SK-N-SH (cell line): ENCODE data around the gene CAPSL. TPM values are rescaled to one million over a fixed set of nuclear protein-coding genes. Genes with fewer than 3 reads are reported as not detected.
"Not testable (repeated sequence)": the region's sequence is repeated elsewhere in the genome, so short reads cannot be mapped to it uniquely, and the experiment has no call there.

Experiments
- CTCF ChIA-PET: fragments of 300-600, 350-600 bp; formaldehyde crosslinking; extraction: SDS; loops from one replicate; lab custom pipeline; 2021; lab: Yijun Ruan, JAX
- POLR2A ChIA-PET: fragments of 350-600 bp; sonication (Branson Sonifier 250); formaldehyde crosslinking; extraction: SDS; loops from one replicate; lab custom pipeline; 2020; ENCODE audit warnings: antibody characterized with exemption, inconsistent platforms; lab: Yijun Ruan, JAX
- DNase-seq: peaks from one replicate; pipeline ENCODE4 v3.0.0; 2012
- H2AFZ ChIP-seq: fragments of 200-600 bp; sonication (generic); 2 replicates; pipeline ENCODE4 v1.8.1; 2016; ENCODE audit warnings: antibody characterized with exemption, mild to moderate bottlenecking, low read depth
- H3F3A ChIP-seq: fragments of 200-600 bp; sonication (generic); replicated peaks from 2 replicates; pipeline ENCODE3; 2016; ENCODE audit warnings: antibody characterized with exemption, mild to moderate bottlenecking; ENCODE audit not compliant: insufficient read depth
- H3K27ac ChIP-seq, 2 experiments: fragments of 200-500 bp in 1 of 2; fragments of 200-600 bp in 1 of 2; sonication (Bioruptor generic) in 1 of 2; sonication (generic), shearing (Covaris generic) in 1 of 2; 2 replicates each; pipeline versions ENCODE4 v1.5.1 to v1.6.1; 2014 to 2016; ENCODE audit warnings: low read depth in 2 of 2, inconsistent platforms in 1 of 2, low read length in 1 of 2, mild to moderate bottlenecking in 1 of 2, mixed read lengths in 1 of 2
- H3K27me3 ChIP-seq: fragments of 200-600 bp; sonication (generic), shearing (Covaris generic); 2 replicates; pipeline ENCODE4 v1.6.1; 2016; ENCODE audit warnings: mixed run types; ENCODE audit not compliant: insufficient read depth
- H3K36me3 ChIP-seq, 2 experiments: fragments of 200-500 bp in 1 of 2; fragments of 200-600 bp in 1 of 2; sonication (Bioruptor generic) in 1 of 2; sonication (generic) in 1 of 2; replicated peaks in 1 of 2; 2 replicates each; pipeline versions ENCODE3 to v1.5.1; 2014 to 2016; ENCODE audit warnings: low read length in 1 of 2, mild to moderate bottlenecking in 1 of 2; ENCODE audit not compliant: insufficient read depth in 2 of 2, control insufficient read depth in 1 of 2
- H3K4me1 ChIP-seq, 2 experiments: fragments of 200-500 bp in 1 of 2; fragments of 200-600 bp in 1 of 2; sonication (Bioruptor generic) in 1 of 2; sonication (generic), shearing (Covaris generic) in 1 of 2; 2 replicates each; pipeline versions ENCODE4 v1.5.1 to v1.6.1; 2014 to 2016; ENCODE audit warnings: low read depth in 1 of 2, low read length in 1 of 2, mixed run types in 1 of 2; ENCODE audit not compliant: insufficient read depth in 2 of 2, control insufficient read depth in 1 of 2
- H3K4me2 ChIP-seq: fragments of 200-600 bp; sonication (generic), shearing (Covaris generic); 2 replicates; pipeline ENCODE4 v1.6.1; 2017; ENCODE audit warnings: mixed run types
- H3K4me3 ChIP-seq, 2 experiments: fragments of 200-500 bp in 1 of 2; fragments of 200-600 bp in 1 of 2; sonication (Bioruptor generic) in 1 of 2; sonication (generic), shearing (Covaris generic) in 1 of 2; 2 replicates each; pipeline versions ENCODE4 v1.5.1 to v1.8.1; 2014 to 2016; ENCODE audit warnings: low read depth in 2 of 2, inconsistent platforms in 1 of 2, low read length in 1 of 2, mild to moderate bottlenecking in 1 of 2, mixed read lengths in 1 of 2, moderate library complexity in 1 of 2
- H3K79me2 ChIP-seq: fragments of 200-600 bp; sonication (generic); 2 replicates; pipeline ENCODE4 v1.8.1; 2017; ENCODE audit warnings: mild to moderate bottlenecking; ENCODE audit not compliant: insufficient read depth
- H3K9ac ChIP-seq: fragments of 200-600 bp; sonication (generic); 2 replicates; pipeline ENCODE4 v1.6.1; 2017; ENCODE audit warnings: mixed run types
- H3K9me2 ChIP-seq: fragments of 200-600 bp; sonication (generic); 2 replicates; pipeline ENCODE4 v1.6.1; 2017; ENCODE audit warnings: mixed run types
- H3K9me3 ChIP-seq: fragments of 200-600 bp; sonication (generic); 2 replicates; pipeline ENCODE4 v1.6.1; 2017; ENCODE audit warnings: mixed run types, mild to moderate bottlenecking, moderate library complexity
- H4K20me1 ChIP-seq: fragments of 200-600 bp; sonication (generic); 2 replicates; pipeline ENCODE4 v1.6.1; 2017; ENCODE audit warnings: mild to moderate bottlenecking, mixed run types; ENCODE audit not compliant: insufficient read depth
- GABPA ChIP-seq: IDR thresholded peaks from 2 replicates; pipeline ENCODE4 v1.4.0; 2012; ENCODE audit warnings: low read depth, mild to moderate bottlenecking
- JUND ChIP-seq: IDR thresholded peaks from 2 replicates; pipeline ENCODE4 v1.4.0; 2012
- MEF2A ChIP-seq: IDR thresholded peaks from 2 replicates; pipeline ENCODE4 v1.4.0; 2012; ENCODE audit warnings: low read depth, borderline replicate concordance
- NFIC ChIP-seq: IDR thresholded peaks from 2 replicates; pipeline ENCODE4 v1.4.0; 2012; ENCODE audit warnings: borderline replicate concordance
- NRF1 ChIP-seq: IDR thresholded peaks from 2 replicates; pipeline ENCODE4 v1.6.1; 2012; ENCODE audit warnings: low read depth, mild to moderate bottlenecking, low read length
- RCOR1 ChIP-seq: fragments of 150-350 bp; IDR thresholded peaks from 2 replicates; pipeline ENCODE4 v1.6.1; 2017; ENCODE audit warnings: antibody characterized with exemption, low read length
- SIN3A ChIP-seq: IDR thresholded peaks from 2 replicates; pipeline ENCODE4 v1.6.1; 2012; ENCODE audit warnings: low read depth, mild to moderate bottlenecking, low read length, moderate library complexity, borderline replicate concordance
- TCF12 ChIP-seq: IDR thresholded peaks from 2 replicates; pipeline ENCODE4 v1.4.0; 2012
- WGBS: methylation state at CpG from one replicate; pipeline ENCODE4 v1.1.6; 2017; ENCODE audit warnings: low lambda C conversion rate; 5-methylcytosine and 5-hydroxymethylcytosine counted together
- polyA plus RNA-seq, 3 experiments: library from polyadenylated mRNA; depleted of rRNA; stranded (reverse); fragments of >200 nt; gene quantifications; 2 replicates each; pipeline ENCODE4 v1.2.3, GENCODE V29; 2012
- small RNA-seq, 7 experiments: library from RNA; depleted of rRNA; stranded (forward); fragments of <200 nt; gene quantifications; one replicate each; pipeline ENCODE3, GENCODE V24; 2012
- TF ChIP-seq, protein P1 (sequence below): fragments of 150-350 bp; IDR thresholded peaks from 2 replicates; pipeline ENCODE4 v1.6.1; 2016; ENCODE audit warnings: mild to moderate bottlenecking, low read depth, low read length

The CAPSL gene
- polyA plus RNA-seq, 1 of the 3 experiments (the other 2 are of a cell fraction), result 0.23 TPM

DNA sequence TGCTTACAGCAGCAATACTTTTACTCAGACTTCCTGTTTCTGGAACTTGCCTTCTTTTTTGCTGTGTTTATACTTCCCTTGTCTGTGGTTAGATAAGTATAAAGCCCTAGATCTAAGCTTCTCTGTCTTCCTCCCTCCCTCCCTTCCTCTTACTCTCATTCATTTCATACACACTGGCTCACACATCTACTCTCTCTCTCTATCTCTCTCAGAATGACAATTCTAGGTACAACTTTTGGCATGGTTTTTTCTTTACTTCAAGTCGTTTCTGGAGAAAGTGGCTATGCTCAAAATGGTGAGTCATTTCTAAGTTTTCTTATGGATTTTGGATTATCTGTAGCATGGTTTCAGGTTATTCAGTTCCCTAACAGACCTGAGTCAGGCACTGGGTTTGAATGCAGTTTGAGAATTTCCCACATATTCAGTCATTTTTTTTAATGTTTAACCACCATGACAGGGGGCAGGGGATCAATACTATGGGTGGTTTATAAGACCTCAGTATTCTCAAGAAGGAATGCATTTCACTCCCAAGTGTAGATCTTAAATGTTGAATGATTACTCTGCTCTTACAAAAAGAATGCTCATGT, 81.6 kb downstream of the CAPSL start, which contains the start of gene IL7R:
TSS of gene IL7R (plus strand) at position 127 of the 587 bp plus-strand sequence. CDS start at position 214, 87 bp downstream.
- Histone ChIP-seq H3K27ac (peak within 1 kb of the TSS; percentile 34 to 87; a peak in 3 of 4 replicates), H3K4me3 (peak within 1 kb of the TSS in 1 of 2 experiments; percentile 13; a peak in 2 of 4 replicates), H3K9ac (peak within 1 kb of the TSS; percentile 46; the same call in 1 of the 2 replicates), H4K20me1 (no peaks in the 10 kb centered on the region), H3K4me2 (peak within 1 kb of the TSS; percentile 61; the same call in 1 of the 2 replicates), H3K36me3 (no peaks in the 10 kb centered on the region), H3K79me2 (peaks cover 6% of the 10 kb centered on the region; the same call in 1 of the 2 replicates), H3K9me2 (no peaks in the 10 kb centered on the region), H3K4me1 (peaks cover 0 to 44% of the 10 kb centered on the region in 2 experiments; a peak in 3 of 4 replicates), H3K9me3 (no peaks in the 10 kb centered on the region), H3K27me3 (no peaks in the 10 kb centered on the region), H2AFZ (peak within 1 kb of the TSS; percentile 66), H3F3A (peaks cover 21% of the 10 kb centered on the region)
- WGBS, result 0% methylated on average over 1 of the region's 1 CpG
- TF ChIP-seq TCF12 (no peak), SIN3A (no peak), GABPA (no peak), NRF1 (no peak), NFIC (no peak), JUND (no peak), RCOR1 (no peak), MEF2A (no peak)
- TF ChIP-seq, protein P1, sequence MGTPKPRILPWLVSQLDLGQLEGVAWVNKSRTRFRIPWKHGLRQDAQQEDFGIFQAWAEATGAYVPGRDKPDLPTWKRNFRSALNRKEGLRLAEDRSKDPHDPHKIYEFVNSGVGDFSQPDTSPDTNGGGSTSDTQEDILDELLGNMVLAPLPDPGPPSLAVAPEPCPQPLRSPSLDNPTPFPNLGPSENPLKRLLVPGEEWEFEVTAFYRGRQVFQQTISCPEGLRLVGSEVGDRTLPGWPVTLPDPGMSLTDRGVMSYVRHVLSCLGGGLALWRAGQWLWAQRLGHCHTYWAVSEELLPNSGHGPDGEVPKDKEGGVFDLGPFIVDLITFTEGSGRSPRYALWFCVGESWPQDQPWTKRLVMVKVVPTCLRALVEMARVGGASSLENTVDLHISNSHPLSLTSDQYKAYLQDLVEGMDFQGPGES, result no peak
- ChIA-PET CTCF (no interaction called here), POLR2A (no interaction called here)
- no peak for DNase-seq

GRCh38 chr5:35856186-35856764, 82.1 kb downstream of the CAPSL start:
- H4K20me1 ChIP-seq, H3K9me2 ChIP-seq, H3K79me2 ChIP-seq, H3K27me3 ChIP-seq, H3K9me3 ChIP-seq, DNase-seq, H3K4me3 ChIP-seq, H3K36me3 ChIP-seq, POLR2A ChIA-PET: not testable (repeated sequence)
- H3K4me1 ChIP-seq, result peaks cover 0 to 49% of the 10 kb centered on the region in 2 experiments; a peak in 3 of 4 replicates
- H2AFZ ChIP-seq, result peak overlapping the region; percentile 66; the same call in 1 of the 2 replicates
- H3F3A ChIP-seq, result peaks cover 19% of the 10 kb centered on the region
- CTCF ChIA-PET, result interaction anchor here (0.6 kb wide), 1 partner anchor 29 kb away, joined by 3 read pairs; no protein-coding TSS in a partner anchor
- H3K9ac ChIP-seq, result peak overlapping the region; percentile 46; the same call in 1 of the 2 replicates
- H3K4me2 ChIP-seq, result peak overlapping the region; percentile 61; the same call in 1 of the 2 replicates
- 88% methylated on average over 5 of the region's 5 CpGs for WGBS
- peak overlapping the region in 1 of 2 experiments; percentile 87; a peak in 2 of 4 replicates for H3K27ac ChIP-seq

- peaks cover 6% of the 10 kb centered on the region; the same call in 1 of the 2 replicates for H3K79me2 ChIP-seq
- peaks cover 18% of the 10 kb centered on the region for H3F3A ChIP-seq
- no peaks in the 10 kb centered on the region for H3K9me2 ChIP-seq
- DNase-seq, result no peak
- no peak overlapping the region for H3K27ac ChIP-seq
- peaks cover 0 to 48% of the 10 kb centered on the region in 2 experiments; a peak in 3 of 4 replicates for H3K4me1 ChIP-seq
- 68% methylated on average over 1 of the region's 1 CpG for WGBS
- H3K9ac ChIP-seq, result no peak overlapping the region
- H3K4me2 ChIP-seq, result no peak overlapping the region
- H3K27me3 ChIP-seq, result no peaks in the 10 kb centered on the region
- no peaks in the 10 kb centered on the region for H4K20me1 ChIP-seq
- POLR2A ChIA-PET, result no interaction called here
- H2AFZ ChIP-seq, result no peak overlapping the region
- CTCF ChIA-PET, result no interaction called here
- no peaks in the 10 kb centered on the region for H3K36me3 ChIP-seq
- peak; percentile 13; the same call in 1 of the 2 replicates for TF ChIP-seq NFIC
- no peak for TF ChIP-seq TCF12
- H3K9me3 ChIP-seq, result no peaks in the 10 kb centered on the region
- no peak overlapping the region for H3K4me3 ChIP-seq
Measured at GRCh38 chr5:35855187-35855586, 83.2 kb downstream of the CAPSL start.

Small RNAs within 50 kb of the gene (small RNA-seq; reads per million reads assigned to genes)
- 0 reads per million in 7 experiments for gene AC112204.1

Other genes with a start within 250 kb of the CAPSL start
- 3.0 and 4.5 TPM in 2 replicates for gene IL7R, start 81.7 kb downstream of the CAPSL start, polyA plus RNA-seq (2012; rRNA removed)
- gene UGT3A1, start 52.8 kb upstream of the CAPSL start, polyA plus RNA-seq (2012; rRNA removed), result not detected in 2 replicates
- gene UGT3A2, start 128.3 kb upstream of the CAPSL start, polyA plus RNA-seq (2012; rRNA removed), result 0.05 TPM in 1 of 2 replicates, not detected in the other
- gene LMBRD2, start 213.3 kb upstream of the CAPSL start, polyA plus RNA-seq (2012; rRNA removed), result 1.6 and 2.2 TPM in 2 replicates
- 12.4 and 14.8 TPM in 2 replicates for gene SKP2, start 213.5 kb upstream of the CAPSL start, polyA plus RNA-seq (2012; rRNA removed)